Measurements from ENCODE around the gene FASTKD1.
A peak's percentile ranks its signal among the peaks of the same experiment; 100 is the strongest.
"Not testable (repeated sequence)": the region's sequence is repeated elsewhere in the genome, so short reads cannot be mapped to it uniquely, and the experiment has no call there.

The FASTKD1 gene

DNA sequence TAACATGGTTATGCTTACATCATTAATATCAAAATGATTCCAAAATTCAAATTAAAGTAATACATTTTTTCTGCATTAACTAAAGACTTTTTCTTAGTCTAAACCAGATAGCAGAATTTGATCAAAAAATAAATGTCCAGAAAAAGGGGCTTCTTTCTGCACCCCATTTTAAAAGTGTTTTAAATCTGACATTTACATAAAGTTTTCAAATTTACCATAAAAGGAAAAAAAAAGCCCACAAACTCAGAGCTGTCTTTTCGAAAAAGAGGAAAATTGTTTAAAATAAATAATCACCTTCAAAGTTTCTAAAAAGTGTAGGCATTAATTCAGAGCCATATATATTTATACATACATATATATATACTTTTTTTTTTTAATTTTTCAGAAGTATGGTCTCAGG, 1.5 kb downstream of the FASTKD1 start:
- DNase-seq (ENCODE audit: extremely low read depth in 1 of 2, low read depth in 1 of 2) = no peak

- DNase-seq (ENCODE audit: extremely low read depth in 1 of 2, low read depth in 1 of 2) = no peak
Measured at GRCh38 chr2:169571571-169571970, 2.1 kb downstream of the FASTKD1 start.

DNA sequence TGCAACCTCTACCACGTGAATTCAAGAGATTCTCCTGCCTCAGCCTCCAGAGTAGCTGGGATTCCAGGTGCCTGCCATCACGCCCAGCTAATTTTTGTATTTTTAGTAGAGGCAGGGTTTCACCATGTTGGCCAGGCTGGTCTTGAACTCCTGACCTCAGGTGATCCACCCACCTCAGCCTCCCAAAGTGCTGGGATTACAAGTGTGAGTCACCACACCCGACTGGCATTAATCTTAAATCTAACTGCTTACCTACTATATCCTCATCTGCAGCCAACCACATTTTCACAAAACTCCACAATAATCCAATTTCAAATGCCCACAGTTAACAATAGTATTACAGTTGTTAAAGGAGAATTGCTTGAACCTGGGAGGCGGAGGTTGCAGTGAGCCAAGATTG, 2.9 kb downstream of the FASTKD1 start:
- DNase-seq (ENCODE audit: extremely low read depth in 1 of 2, low read depth in 1 of 2) = not testable (repeated sequence)

DNA sequence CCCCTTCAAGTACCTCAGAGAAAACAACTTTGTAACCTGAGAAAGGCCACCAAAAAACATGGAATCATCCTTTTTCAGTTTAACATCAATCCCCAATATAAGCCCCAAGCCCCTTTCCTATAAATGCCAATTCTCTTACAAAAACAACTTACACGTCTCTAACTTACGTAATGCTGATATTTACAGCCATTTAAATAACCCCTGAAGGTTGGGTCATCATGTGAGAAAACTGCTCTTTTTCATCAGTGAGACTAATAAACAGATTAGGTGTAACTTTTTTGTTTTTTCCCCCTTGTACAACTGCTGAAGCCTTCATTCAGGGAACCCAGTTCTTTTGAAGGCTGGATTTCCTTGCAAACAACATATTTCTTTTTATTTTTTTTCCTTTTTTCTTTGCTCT, 3.7 kb downstream of the FASTKD1 start:
- no peak for DNase-seq (ENCODE audit: extremely low read depth in 1 of 2, low read depth in 1 of 2)

DNA sequence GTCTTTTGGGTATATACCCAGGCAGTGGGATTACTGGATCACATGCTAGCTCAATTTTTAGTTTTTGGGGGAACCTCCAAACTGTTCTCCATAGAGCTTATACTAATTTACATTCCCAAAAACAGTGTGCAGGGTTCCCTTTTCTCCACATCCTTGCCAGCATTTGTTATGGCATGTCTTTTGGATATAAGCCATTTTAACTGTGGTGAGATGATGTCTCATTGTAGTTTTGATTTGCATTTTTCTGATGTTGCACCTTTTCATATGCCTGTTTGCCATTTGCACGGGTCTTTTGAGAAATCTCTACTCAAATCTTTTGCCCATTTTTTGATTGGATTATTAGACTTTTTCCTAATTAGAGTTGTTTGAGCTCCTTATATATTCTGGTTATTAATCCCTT, 8.0 kb downstream of the FASTKD1 start:
- no peak for DNase-seq (ENCODE audit: extremely low read depth in 1 of 2, low read depth in 1 of 2)

DNA sequence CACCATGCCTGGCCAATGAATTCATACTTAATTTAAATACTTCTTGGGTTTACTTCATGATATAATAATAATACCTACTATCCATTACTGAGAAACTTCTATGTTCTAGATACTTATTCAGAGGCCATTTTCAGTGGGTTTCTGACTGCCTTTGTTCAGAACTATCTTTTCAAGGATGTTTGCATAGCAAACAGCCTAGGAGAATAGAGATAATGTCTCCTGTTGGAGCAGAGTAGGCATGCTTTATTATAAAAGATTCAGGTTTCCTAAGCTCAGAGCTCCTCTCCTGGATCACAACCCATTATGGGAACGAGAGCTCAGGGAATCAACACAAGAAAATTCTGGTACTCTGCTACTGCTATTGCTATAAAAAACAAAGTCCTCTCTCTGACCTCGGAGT, 11.1 kb downstream of the FASTKD1 start:
- DNase-seq (ENCODE audit: extremely low read depth in 1 of 2, low read depth in 1 of 2) = no peak

- not testable (repeated sequence) for DNase-seq (ENCODE audit: extremely low read depth in 1 of 2, low read depth in 1 of 2)
Measured at GRCh38 chr2:169562084-169562483, 11.6 kb downstream of the FASTKD1 start.

DNA sequence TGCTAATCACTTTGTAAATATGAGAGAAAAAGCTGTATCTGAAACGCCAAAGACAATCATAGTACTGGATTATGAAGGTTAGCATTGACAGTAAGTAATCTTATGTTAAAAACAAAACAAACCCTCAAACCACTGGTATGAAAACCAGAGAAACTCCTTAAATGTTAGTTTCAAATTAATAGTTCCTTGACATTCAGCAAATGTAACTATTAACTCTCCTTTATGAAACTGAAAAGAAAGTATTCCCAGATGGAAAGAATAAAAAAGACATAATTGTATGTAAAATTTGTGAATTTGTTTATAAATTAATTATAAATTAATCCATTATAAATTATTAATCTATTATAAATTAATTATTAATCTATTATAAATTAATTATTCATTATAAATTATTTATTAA, 12.3 kb downstream of the FASTKD1 start:
- no peak for DNase-seq (ENCODE audit: extremely low read depth in 1 of 2, low read depth in 1 of 2)

DNA sequence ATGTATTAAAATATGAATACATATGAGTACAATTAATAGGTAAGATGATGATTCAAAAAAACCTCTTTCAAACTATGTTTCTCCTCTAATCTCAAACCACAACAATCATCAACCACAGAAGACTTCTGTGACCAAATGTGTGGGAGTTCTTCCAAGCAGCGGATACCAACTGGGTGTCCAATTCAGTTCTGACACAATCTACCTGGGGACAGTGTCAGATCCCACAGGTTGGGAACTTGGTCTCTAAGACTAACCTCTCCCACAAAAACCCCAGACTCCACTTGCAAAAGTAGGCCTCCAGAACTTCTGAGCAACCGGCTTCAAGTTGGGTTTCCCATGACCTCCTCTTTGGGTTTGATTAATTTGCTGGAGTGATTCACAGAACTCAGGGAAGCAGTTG, 26.9 kb downstream of the FASTKD1 start:
- DNase-seq (ENCODE audit: extremely low read depth in 1 of 2, low read depth in 1 of 2) = no peak

- no peak for DNase-seq (ENCODE audit: extremely low read depth in 1 of 2, low read depth in 1 of 2)
Measured at GRCh38 chr2:169542433-169542832, 31.2 kb downstream of the FASTKD1 start.

GRCh38 chr2:169540146-169540545, 33.5 kb downstream of the FASTKD1 start:
- no peak for DNase-seq (ENCODE audit: extremely low read depth in 1 of 2, low read depth in 1 of 2)

- not testable (repeated sequence) for DNase-seq (ENCODE audit: extremely low read depth in 1 of 2, low read depth in 1 of 2)
Measured at GRCh38 chr2:169539460-169539859, 34.2 kb downstream of the FASTKD1 start.

- DNase-seq (ENCODE audit: extremely low read depth in 1 of 2, low read depth in 1 of 2) = peak; percentile 27 to 49
Measured at GRCh38 chr2:169528271-169528701, 45.4 kb downstream of the FASTKD1 start.

GRCh38 chr2:169526451-169526850, 47.2 kb downstream of the FASTKD1 start:
- DNase-seq (ENCODE audit: extremely low read depth in 1 of 2, low read depth in 1 of 2) = no peak

DNA sequence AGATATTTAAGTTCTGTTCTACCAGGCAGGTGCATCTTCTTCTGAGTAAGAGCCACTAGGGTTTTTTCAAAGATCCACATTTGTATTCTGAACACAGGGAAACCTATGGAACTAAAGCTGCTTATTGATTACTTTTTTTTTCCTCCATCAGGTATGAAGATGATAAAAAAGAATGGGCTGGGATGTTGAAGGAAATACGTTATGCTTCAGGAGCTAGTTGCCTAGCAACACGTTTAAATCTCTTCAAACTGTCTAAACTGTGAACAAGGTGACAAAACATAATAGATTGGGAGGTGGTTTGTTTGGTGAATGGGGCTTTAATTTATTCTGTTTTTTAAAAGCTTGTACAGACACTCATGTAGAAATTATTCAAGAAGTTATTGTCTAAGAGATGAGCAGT, 48.2 kb downstream of the FASTKD1 start:
- no peak for DNase-seq (ENCODE audit: extremely low read depth in 1 of 2, low read depth in 1 of 2)

- no peak for DNase-seq (ENCODE audit: extremely low read depth in 1 of 2, low read depth in 1 of 2)
Measured at GRCh38 chr2:169523681-169524080, 50.0 kb downstream of the FASTKD1 start.

DNA sequence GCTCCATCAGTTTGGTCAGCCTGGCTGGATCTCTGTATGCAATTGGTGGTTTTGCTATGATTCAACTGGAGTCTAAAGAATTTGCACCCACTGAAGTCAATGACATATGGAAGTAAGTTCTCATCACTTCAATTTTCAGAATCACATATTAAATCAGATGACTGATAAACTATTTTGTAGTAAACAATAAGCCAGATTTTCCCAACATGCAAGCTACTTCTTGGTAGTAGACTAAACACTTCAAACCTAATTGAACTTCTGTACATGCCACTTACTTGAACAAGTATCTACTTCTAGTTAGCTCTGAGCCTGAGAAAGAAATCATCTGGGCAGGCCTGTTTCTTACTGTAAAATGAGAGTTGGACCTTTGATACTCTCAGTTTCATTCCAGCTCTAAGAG, 52.8 kb downstream of the FASTKD1 start:
- DNase-seq (ENCODE audit: extremely low read depth in 1 of 2, low read depth in 1 of 2) = no peak

DNA sequence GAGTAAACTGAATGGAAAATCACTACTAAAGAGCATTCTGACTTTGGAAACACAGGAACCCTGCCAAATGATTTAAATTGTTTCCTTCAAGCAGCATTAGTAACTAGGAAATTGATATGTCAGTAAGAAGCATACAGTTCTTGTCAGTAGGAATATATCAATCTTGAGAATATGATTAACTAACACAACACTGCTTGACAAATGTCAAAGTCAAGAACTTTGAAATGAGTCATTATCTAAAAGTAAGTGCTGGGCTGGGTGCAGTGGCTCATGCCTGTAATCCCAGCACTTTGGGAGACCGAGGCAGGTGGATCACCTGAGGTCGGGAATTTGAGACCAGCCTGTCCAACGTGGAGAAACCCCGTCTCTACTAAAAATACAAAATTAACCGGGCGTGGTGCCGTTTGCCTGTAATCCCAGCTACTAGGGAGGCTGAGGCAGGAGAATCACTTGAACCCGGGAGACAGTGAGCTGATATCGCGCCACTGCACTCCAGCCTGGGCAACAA, 57.1 kb downstream of the FASTKD1 start:
- DNase-seq (ENCODE audit: extremely low read depth in 1 of 2, low read depth in 1 of 2) = not testable (repeated sequence)

DNA sequence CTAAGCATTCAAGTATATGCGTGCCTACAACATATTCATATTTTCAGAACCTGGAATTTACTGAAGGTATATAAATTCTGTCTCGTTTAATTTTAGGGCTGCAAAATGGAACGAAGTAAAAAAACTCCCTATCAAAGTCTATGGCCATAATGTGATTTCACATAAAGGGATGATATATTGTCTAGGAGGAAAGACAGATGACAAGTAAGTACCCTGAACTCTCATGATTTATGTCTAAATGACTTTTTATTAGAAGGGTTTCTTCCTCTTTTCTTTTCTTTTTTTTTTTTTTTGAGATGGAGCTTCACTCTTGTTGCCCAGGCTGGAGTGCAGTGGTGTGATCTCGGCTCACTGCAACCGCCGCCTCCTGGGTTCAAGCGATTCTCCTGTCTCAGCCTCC, 58.9 kb downstream of the FASTKD1 start:
- DNase-seq (ENCODE audit: extremely low read depth in 1 of 2, low read depth in 1 of 2) = not testable (repeated sequence)

DNA sequence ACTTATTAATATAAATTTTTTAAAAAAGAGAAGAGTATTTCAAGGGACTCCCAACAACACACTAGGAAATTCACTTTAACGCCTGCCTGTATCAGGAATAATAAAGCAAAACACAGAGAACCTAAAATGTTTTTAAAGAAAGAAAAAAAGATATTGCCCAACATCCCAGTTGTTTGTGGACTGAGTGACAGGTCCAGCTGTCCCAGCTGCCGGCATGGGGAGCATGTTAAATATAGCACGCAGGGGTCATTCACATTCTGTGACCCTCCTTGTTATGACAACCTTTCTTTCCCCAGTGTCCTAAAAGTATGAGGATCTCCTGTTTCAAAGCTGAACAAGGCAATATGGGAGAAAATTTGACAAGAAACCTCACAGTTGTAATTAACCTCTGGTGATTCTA, 59.7 kb downstream of the FASTKD1 start:
- DNase-seq (ENCODE audit: extremely low read depth in 1 of 2, low read depth in 1 of 2) = no peak

DNA sequence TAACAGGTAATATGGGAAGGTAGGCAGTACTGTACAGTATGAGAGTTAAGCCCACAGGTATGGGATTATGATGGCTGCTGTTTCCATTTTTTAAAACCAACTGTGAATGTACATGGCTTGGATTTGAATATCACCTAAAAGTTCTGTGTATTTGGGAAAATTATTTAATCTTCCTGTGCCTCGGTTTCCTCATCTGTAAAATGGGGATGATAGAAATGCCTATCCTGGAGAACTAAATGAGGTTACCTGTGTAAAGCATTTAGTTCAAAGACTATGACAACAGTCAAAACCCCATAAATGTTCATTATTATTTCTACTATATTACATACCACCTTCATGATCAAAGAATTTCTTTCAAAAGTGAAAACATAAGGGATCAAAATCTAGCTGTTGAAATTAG, 60.6 kb downstream of the FASTKD1 start:
- DNase-seq (ENCODE audit: extremely low read depth in 1 of 2, low read depth in 1 of 2) = no peak

DNA sequence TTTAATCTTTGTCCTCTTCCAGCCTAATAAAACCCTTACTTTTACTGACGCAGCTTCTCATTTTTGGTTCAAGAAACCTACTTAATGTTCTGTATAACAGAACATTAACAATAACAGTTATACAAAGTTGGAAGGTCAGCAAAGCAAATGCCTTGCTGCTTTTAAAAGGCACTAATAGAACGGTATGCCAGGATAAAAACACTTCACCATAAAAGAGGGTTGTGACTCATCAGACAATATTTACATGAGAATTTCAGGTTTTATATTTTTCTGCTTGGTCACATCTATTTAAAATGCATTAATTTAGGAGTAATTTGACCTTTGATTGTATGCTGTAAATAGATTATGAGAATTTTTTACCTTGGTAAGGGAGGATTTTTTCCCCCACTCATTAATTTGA, 61.1 kb downstream of the FASTKD1 start:
- DNase-seq (ENCODE audit: extremely low read depth in 1 of 2, low read depth in 1 of 2) = no peak

DNA sequence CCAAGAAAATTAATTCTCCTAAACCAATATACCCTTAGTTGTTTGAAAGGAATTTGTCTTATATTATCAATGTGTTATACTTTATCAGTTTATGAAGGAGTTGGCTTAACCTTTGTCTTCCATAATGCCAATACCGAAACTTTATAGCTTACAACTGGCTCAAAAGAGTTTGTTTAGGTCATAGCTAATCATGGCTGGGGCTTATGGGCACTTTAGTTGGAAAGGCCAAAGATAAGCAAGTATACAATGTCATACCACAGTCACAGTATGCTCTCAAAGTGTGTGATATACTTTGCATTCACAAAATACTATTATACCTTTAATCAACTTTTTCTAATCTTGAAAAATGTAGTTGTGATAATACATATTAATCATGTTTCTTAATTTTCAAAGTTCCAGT, 61.8 kb downstream of the FASTKD1 start:
- DNase-seq (ENCODE audit: extremely low read depth in 1 of 2, low read depth in 1 of 2) = no peak

DNA sequence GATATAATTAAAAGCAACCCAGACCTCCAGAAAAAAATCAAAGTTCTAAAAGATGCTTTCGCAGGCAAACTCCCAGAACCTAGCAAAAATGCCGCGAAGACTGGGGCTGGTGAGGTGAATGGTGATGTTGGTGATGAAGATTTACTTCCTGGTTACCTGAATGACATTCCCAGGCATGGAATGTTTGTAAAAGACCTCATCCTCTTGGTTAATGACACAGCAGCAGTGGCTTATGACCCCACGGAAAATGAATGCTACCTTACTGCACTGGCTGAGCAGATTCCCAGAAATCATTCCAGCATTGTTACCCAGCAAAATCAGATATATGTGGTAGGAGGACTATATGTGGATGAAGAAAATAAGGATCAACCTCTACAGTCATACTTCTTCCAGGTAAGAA, 63.2 kb downstream of the FASTKD1 start:
- DNase-seq (ENCODE audit: extremely low read depth in 1 of 2, low read depth in 1 of 2) = no peak
